NOMO-1 treated with DMSO at 0.1 percent for 48 hours (cell line): ENCODE measurements around the gene TIAL1.
"Not testable (repeated sequence)": the region's sequence is repeated elsewhere in the genome, so short reads cannot be mapped to it uniquely, and the experiment has no call there.

Experiments
- DNase-seq: peaks from one replicate; lab custom pipeline; 2025; ENCODE audit not compliant: unreplicated experiment; lab: John Stamatoyannopoulos, UW

TIAL1 gene

GRCh38 chr10:119532251-119532650 is 64.5 kb downstream of the TIAL1 start:
- not testable (repeated sequence) for DNase-seq

- no peak for DNase-seq
Measured at GRCh38 chr10:119531067-119531466, 65.7 kb downstream of the TIAL1 start.

- not testable (repeated sequence) for DNase-seq
Measured at GRCh38 chr10:119528663-119529237, 68.0 kb downstream of the TIAL1 start.

GRCh38 chr10:119526621-119527592 is 69.9 kb downstream of the TIAL1 start:
- DNase-seq, result no peak

- DNase-seq, result no peak
Measured at GRCh38 chr10:119526149-119526548, 70.6 kb downstream of the TIAL1 start.

- DNase-seq, result no peak
Measured at GRCh38 chr10:119525116-119525515, 71.6 kb downstream of the TIAL1 start.

- no peak for DNase-seq
Measured at GRCh38 chr10:119524720-119525070, 72.1 kb downstream of the TIAL1 start.

- DNase-seq, result no peak
Measured at GRCh38 chr10:119523895-119524719, 72.7 kb downstream of the TIAL1 start.
